RPMI8226 (cell line): Measurements from ENCODE around the gene CPNE6.

ENCODE experiments used
- DNase-seq: peaks from one replicate; pipeline ENCODE4 v3.0.0-alpha.2; 2015

CPNE6 gene

DNA sequence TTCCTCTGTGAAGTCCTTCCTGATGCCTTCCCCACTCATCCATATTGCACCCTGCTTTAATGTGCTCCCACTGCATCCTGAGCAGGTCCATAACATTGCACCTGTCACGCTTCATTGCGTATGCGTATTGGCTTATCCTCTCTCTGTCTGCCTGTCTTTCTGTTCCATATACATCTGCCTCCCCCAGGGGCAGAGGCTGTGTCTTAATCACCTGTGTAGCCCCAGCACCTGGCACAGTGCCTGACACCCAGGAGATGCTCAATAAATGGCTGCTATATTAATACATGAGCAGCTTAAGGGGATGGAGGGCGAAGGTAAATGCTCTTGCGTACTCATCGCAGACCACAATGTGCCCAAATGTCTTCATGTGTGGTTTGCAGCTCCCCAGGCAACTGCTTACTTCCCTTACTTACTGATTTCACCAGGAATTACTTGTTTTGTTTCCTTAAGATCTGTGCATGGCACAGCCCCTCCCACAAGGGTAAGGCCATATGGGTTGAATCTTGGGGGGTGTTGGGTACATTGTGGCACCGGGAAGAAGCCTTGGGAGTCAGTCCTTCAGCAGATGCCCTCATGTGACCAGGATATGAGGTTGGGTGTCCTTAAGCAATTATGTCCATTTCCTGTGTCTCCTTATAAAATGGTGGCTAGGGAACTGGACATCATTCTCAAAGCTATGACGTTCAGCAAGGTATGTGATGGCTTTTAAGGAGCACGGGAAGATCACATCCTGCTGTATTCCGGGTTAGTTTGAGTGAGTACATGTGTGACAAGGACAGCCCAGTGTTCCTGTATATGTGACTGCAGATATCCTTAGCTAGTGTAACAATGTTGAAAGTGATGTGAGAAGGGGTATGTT lies 848 bp upstream of the CPNE6 start:
- DNase-seq: no peak

- no peak for DNase-seq
Measured at GRCh38 chr14:24071836-24072430, 571 bp downstream of the CPNE6 start.

- DNase-seq: no peak
Measured at GRCh38 chr14:24072436-24072835, 1.1 kb downstream of the CPNE6 start.

- no peak for DNase-seq
Measured at GRCh38 chr14:24072881-24073877, 1.8 kb downstream of the CPNE6 start.

DNA sequence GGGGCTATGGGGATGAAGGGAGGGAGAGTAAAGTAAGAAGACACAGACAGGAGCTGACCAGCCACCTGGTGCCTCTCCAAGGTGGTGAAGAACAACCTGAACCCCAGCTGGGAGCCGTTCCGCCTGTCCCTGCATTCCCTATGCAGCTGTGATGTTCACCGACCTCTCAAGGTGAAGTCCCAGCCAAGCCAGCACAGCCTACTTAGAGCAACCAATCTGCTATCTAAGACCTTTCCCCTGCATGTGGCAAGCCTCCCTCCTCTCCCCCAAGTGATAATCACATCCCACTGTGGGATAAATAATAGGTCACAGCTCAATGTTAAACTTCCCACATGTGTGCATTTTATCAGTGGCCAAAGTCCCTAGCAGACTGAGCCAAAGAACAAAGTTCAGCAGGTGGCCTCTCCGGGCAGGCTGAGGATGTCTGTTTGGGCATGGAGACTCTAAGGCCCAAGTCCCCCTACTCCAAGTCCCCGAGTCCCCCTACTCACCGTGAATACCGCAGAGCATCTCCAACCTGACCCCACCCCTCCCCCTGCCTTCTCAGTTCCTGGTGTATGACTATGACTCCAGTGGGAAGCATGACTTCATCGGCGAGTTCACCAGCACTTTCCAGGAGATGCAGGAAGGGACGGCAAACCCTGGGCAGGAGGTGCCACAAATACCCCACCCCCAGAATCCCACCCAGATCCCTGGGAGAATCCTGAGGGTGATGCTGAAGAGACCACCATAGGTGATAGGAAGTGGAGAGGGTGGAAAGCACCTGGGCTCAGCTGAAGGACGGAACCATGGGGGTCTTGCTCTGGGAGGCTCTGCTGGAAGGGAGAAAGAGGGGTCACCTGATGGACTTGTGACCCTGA lies 3.5 kb downstream of the CPNE6 start:
- DNase-seq: no peak

GRCh38 chr14:24075485-24076301 lies 4.3 kb downstream of the CPNE6 start:
- DNase-seq: peak; percentile 53

- no peak for DNase-seq
Measured at GRCh38 chr14:24076302-24076601, 4.9 kb downstream of the CPNE6 start.

- DNase-seq: no peak
Measured at GRCh38 chr14:24077086-24077485, 5.7 kb downstream of the CPNE6 start.

DNA sequence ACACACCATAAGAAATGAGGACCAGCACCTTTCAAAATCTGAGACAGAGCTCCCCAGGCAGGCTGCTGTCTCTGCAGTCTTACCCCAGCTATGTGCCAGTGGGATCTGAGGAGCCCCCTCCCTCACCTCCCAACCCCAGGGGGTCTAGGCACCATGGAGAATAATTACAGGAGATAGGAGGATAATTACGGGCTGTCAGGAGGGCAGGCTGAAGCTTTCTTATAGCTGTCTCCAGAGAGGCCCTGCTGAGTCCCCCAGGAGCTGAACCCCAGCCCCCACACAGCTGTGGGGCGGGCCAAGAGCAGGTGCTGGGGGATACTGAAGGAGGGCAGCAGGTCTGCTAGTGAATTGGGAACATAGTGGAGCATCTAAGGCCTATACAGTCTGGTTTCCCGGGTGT lies 6.8 kb downstream of the CPNE6 start:
- DNase-seq: no peak

DNA sequence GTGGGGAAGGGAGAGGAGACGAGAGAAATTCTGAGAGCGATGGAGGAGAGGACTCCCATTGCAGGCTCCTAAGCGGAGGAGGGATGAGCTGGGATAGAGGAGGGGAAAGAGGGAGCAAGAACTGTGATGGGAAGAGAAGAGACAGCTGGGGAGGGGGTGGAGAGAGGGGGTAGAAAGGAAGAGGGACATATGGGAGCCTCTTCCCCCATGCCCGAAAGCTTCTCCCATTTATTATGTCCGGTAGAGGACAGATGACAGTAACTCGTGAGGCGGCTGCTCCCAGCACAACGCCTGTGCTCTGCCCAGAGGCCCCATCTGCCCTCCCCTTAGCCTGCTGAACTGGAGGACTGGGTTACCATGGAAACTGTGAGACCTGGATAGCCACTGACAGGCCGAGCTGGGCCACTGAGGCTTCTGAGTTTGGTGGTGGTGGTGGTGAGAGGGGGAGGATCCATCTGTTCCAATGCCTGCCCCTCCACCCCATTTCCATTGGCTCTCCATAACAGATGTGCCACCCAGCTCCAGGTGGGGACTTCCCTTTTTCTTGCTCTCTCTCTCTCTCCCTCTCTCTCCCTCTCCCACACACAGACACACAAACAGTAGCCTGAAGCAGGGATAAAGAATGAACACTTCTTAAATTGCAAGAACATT lies 8.3 kb downstream of the CPNE6 start:
- DNase-seq: peak; percentile 49

DNA sequence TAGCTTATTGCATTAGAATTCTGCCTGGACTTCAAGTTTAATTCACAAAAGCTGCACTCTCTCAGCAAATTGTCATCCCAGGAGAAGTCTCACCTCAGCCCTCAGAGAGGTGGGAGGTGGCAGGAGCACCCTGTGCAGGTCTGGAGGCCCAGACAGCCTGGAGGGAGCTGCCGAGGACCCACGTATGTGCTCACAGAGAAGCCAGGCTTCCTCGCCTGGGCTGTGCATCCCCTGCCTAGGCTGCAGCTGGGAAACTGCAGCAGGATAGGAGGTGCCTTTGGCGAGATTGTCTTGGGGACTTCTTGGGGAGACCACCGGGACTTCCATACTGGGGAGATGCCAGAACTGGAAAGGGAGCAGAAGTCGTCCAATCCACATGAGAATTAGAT lies 8.8 kb downstream of the CPNE6 start:
- DNase-seq: no peak

- DNase-seq: peak; percentile 77
Measured at GRCh38 chr14:24080888-24081738, 9.8 kb downstream of the CPNE6 start.

DNA sequence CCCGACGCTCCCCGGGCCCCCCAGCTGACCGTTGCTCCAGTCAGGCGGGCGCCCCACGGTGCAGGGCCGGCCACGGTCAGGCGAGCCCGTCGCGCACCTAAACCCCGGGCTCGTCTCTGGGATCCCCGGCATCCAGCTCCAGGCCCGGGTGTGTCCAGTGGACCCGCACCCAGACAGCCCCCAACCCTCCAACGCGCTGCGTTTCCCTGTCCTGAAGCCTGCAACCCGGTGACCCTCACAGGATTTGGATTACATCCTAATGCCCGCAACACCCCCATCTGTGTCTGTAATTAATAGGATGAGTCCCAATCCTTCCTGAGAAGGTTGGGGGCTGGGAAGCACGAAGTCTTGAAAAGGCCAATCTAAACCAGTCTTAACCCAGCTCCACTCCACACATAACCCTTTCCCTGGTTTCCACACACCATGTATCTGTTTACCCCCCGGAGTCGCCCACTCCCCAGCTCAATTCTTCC lies 10.4 kb downstream of the CPNE6 start:
- no peak for DNase-seq

DNA sequence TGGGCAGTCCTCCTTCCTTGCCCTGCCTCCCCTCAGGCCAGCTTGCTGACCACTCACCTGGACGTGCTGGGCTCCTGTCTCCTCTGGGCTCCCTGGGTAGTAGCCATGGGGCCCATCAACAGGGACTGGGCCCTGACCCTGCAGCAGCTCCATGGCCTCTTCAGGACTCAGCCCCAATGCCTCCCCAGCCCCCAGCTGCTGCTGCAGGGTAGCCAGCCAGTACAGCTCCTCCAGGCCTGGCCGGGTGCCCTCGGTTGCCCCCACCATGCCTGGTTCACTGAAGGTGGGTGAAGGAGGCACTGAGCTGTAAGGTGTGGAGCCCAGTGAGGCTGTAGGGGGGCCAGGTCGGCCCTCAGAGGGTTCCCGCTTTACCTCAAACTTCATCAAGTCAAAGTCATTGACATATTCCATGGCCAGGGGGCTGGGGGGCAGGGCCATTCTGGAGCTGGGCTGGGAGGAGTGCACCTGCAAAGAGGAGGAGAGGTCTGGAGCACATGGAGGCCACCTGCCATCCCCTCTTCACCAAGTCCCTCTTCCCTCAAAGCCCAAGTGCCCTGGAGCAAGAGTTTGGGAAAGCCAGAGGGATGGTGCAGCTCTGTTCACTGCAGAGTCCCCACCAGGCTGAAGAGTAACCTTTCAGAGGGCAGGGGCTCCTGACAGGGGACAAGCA lies 11.2 kb downstream of the CPNE6 start:
- no peak for DNase-seq

GRCh38 chr14:24083462-24083861 lies 12.1 kb downstream of the CPNE6 start:
- no peak for DNase-seq

DNA sequence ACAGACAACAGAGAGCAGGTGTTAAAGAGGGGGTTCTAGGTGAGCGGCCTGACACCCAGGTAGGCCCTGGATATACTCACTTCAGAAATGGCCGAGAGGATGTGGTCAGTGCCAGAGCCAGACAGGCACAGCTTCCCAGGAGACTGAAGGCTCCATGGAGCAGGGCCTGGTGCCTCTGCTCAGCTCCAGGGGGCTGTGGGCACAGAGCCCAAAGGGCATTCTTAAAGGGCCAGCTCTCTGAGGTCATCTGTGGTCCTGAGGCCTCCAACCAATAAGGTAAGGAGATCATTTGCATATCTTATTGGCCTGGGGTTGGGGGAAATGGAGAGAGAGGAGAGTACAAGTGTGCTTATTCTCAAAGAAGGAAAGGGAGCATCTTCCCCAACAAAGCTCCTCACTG lies 13.1 kb downstream of the CPNE6 start:
- DNase-seq: no peak

DNA sequence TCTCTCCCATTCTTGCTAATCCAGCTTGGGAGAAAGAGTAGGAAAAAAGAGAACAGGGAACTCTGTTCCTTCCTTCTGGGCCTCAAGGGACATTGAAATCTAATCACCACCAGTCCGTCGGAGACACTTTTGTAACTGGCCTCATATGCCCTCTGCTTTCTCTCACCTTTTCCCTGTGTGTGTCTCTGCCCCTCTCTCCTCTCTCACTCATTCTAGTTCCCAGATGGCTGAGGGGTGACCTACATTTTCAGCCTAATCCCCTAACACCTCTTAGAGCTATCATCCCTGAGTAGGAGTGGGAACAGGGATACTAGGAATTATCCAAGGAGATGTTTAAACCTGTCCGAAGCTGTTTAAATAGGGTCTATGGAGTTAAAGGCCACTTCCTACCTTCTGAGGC lies 13.9 kb downstream of the CPNE6 start:
- no peak for DNase-seq

DNA sequence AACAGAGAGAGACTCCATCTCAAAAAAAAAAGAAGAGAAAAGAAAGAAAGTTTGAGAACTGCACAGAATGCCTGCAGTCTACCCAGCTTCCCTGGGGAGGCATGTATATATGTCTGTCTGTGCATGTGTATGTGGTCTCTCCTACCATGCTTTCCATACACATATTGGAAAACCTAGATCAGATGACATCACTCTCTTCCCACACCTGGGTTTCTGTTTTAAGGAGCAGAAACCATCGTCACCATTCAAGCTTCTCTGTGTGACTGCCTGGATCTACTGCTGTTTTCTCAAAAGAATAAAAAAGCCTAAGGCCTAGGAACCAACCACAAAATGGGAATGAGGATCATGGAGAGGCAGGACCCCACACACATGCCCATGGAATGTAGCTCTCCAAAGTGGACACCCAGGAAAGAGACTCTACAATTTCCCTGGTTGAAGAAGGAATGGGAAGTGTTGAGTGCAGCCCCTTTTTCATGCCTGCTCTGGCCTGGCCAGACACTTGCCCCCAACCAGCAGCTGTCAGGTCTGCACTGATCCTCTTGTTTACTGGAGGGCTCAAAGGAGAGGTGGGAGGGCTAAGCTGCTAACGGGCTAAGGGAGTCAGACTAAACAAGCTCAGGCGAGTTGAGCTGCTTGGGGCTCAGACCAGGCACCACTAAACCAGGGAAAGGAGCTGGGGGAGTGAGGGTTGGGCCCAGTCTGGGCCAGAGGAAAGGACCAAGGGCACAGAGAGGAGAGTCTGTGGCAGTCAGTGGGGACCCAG lies 15.0 kb downstream of the CPNE6 start:
- no peak for DNase-seq

- DNase-seq: no peak
Measured at GRCh38 chr14:24087004-24087403, 15.6 kb downstream of the CPNE6 start.
